NK-92 (cell line): Measurements from ENCODE around the gene CACNA1C.

ENCODE experiments used
- DNase-seq: peaks from one replicate; lab custom pipeline; 2025; ENCODE audit not compliant: unreplicated experiment; lab: John Stamatoyannopoulos, UW

Gene CACNA1C

DNA sequence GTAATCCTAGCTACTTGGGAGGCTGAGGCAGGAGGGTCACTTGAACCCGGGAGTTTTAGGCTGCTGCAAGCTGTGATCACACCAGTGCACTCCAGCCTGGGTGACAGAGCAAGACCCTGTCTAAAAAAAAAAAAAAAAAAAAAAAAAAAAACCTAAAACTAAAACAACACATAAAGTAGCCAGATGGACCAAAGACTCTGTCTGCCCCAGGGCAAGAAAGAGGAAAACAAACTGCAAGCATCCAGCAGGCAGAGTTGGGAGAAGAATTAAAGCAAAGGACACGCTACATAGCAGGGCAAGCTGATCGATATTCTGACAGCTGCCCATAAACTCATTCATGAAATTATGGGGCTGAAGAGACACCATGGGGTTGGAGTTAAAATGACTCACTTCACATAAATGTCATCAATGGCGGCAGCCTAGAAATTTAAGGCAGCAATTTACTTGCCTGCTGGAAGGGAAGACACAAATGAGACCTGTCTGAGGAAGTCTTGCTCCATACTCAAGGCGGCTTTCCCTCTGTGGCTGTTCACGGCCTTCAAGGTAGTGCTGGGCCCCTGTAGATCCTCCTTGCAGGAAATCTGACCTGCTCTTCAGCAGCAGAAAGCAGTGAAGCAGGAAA lies 482.9 kb downstream of the CACNA1C start:
- DNase-seq: no peak

DNA sequence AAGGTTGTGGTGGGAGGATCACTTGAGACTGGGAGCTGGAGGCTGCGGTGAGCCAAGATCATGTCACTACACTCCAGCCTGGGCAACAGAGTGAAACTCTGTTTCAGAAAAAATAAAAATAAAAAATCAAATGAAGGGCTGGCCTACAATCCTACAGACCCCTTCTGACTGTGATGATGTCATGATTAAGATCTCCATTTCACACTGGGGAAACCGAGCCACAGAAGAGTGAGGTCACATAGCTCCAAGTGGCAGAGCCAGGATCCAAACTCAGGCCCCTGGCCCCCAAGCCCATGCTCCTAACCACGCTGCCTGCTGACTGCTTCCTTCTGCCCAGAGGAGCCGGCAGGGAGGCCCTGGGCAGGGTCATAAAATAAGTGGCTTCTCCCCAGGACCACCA lies 483.9 kb downstream of the CACNA1C start:
- no peak for DNase-seq

DNA sequence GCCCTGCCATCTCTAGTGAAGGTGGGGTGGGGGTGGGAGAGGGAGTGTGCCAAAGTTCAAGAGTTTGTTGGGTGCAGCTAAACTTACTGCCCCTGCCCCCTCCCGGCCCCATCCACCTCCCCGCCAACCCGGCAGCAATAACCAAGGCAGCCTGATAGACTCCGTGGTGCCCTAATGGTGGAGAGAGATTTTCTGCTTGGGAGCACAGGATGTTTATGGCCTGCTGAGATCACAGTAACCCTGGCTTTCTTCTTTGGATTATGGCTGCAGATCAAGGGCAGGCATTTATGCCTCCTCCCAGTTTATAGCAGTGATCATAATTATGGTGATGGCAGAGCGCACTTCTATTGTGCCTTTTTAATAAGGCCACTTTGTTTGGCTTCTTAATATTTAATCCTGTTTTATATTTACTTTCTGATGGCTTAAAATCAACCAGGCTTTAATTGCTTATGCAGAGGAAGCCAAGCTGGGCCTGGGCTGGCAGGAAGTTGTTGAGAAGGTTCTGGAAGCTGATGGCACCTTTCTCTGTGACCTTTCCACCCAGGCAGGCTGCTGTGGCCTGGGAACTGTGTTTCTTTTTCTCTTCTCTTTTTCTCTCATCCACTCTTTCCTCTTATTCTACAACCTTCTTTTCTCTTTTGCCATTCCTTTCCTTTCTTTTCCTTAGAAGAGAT lies 485.2 kb downstream of the CACNA1C start:
- DNase-seq: no peak

DNA sequence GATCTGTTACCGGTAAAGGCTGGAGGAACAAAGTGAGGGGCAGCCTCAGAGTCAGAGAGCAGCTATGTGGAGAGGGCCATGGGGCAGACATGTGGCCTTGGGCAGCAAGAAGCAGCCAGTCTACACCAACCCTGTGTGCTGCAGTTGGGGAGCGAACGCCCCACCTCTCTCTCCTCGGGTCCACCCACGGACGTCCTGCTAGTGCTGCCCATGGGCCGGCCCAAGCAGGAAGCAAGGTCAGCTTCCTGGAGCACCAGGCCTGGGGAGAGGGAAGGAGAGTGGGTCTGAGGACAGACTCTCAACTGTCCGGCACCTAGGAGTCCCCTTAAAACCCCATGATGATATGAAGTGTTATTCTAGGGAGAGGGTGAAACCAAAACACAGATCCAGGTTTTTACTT lies 487.2 kb downstream of the CACNA1C start:
- no peak for DNase-seq

DNA sequence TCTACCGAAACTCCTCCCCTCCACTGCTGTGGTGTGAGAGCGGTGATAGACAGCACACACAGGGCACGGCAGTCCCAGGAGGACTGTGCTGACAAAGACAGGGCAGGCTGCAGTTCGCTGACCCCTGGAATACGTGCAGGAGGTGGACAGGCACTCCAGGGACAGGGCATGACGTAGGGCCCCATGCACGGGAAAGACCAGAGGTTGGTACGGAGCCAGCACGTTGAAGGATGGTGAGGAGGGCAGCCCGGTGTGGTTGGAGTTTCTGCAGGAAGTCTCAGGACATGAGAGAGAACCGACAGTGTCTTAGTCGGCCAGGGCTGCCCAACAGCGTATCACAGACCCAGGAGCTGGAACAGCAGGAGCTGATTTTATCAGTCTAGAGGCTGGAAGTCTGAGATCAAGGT lies 487.8 kb downstream of the CACNA1C start:
- DNase-seq: no peak

DNA sequence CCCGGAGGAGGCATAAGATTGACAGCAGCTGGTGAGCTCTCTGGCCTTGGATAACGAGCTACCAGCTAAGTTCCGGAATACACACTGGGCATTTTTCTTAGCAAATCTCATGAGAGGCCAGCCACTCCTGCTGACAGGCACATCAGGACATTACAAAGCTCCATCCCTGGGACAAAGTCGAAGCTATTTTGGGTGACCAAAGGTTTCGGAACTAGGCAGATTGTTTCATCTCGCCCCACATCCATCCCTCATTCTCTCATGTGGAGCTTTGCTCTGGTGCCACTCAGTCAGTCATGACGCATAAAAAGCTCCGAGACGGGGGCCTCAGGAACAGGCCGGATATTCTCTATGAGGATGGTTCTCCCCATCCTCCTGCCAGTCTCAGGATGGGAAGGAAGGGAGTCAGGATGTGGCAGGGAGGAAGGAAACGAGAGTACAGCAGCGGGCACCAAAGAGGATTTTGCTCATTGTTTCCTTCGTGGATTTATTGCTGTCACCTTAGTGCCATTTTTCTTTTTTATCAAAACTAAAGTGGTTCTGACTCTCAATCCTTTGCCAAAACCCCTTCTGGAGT lies 488.9 kb downstream of the CACNA1C start:
- DNase-seq: no peak

DNA sequence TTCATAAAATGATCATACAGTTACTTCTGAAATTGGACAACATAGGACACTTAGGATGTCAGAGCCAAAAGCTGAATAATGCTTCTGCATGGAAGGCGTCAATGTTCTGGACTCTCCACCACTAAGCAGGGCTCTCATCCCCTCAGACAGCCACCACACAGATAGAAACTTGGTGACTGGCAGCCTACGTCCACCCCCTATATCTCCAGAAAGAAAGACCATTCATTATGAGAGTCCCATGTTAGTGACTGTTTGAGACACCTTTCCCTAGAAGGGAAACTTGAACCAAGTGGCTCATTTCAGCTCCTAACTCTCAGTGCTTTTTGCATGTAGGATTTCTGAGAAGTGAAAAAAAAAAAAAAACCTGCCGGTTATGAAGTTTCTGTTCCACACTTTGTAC lies 491.0 kb downstream of the CACNA1C start:
- DNase-seq: no peak

DNA sequence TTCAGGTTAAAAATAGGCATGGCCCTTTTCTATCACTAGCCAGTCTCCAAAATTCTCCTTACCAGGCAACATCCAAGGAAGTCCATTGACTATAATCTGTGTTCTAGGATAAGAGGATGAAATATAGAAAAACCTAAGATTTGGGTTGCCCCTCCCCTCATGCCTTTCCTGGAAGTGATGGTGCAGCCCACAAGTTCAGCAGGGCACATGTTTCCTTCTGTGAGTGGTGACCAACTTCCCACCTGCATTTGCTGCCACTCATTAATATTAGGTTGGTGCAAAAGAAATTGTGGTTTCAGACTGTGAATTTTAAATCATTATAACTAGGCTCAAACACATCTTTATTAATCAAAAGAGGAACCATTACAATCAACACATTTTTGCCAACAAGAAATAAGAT lies 491.4 kb downstream of the CACNA1C start:
- no peak for DNase-seq

DNA sequence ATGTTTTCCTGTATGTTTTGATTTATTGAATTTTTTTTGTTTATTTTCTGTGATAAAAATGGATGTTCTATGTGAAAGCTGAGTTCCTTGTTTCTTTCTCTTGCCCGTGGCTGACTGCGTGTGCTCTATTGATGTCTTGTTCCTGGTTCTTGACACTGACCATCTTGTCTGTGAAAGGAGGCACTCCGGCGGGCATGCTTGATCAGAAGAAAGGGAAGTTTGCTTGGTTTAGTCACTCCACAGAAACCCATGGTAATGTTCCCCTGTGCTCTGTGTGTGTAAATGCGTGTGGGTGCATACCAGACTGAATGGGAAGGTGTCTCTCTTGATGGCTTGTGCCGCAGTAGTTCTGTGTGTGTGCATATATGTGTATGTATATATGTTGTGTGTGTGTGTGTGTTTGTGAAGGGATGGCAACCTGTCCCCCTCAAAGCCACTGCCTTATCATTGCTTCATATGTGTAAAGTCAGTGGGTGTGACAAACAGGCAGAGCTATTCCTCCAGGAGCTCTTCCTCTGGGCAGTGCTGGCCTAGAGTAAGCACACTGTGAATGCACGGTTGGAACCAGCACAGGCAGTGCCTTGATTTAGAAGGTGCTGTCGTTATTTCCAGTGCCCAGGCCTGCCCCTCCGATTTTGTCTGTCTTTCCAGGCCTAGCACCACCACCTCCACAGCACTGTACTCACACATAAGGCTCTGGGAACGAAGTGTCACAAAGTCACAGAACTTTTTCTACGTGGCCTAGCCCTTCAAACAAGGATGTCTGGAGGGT lies 494.7 kb downstream of the CACNA1C start:
- no peak for DNase-seq

DNA sequence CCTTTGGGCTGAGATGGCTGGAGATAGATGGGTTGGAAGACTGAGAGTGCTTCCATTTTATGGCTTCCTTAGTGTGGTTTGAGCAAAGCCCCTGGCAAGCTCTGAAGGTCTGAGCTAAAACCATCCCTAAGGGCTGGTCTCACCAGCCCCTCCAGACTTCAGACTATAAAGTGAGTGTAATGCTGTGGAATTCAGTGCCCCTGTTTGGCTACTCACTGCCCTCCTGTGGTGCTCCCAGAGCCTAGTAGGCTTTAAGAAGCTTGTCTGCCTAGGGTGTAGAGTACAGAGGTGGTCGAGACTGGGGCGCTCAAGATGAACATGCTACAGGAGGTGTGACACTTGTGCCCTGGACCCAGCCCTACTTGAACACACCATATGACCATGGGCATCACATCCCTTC lies 495.3 kb downstream of the CACNA1C start:
- DNase-seq: no peak

DNA sequence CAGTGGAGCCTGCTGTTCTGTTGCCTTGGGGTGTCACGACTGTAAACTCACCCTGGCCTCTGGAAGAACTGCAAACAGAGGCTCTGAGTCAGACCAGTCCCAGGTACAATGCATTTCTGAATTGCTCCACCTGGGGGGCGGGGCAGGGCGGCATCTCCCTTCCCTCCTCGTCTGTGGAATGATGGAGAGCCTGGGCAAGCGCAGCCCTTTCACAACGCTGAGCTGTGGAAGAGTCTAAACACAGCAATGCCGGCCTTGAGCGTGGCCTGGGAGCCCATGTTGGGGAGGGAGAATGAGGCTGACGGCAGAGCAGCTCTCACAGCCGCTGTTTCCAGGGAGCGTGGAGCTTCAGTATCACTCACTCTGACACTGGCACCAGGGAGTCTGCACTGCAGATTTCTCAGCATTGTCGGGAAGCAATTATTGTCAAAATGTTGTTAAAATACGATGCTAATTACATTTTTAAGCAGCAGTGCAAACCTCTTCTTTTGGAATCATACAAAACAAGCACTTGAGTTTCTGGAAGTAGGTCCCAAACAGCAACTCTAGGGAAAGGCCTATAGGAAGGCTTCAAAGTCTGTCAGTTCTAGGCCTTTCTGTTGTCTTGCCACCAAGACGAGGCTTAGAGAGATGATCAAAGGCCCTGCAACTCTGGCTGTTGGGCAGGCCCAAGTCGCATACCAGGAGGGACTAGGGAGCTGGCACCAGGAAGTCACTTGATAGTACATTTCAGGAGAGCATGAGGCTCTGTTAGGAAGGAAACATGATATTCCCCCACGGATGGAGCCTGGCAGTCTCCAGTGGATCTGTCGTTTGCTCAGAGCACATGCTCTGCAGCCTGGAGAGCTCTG lies 498.0 kb downstream of the CACNA1C start:
- no peak for DNase-seq

DNA sequence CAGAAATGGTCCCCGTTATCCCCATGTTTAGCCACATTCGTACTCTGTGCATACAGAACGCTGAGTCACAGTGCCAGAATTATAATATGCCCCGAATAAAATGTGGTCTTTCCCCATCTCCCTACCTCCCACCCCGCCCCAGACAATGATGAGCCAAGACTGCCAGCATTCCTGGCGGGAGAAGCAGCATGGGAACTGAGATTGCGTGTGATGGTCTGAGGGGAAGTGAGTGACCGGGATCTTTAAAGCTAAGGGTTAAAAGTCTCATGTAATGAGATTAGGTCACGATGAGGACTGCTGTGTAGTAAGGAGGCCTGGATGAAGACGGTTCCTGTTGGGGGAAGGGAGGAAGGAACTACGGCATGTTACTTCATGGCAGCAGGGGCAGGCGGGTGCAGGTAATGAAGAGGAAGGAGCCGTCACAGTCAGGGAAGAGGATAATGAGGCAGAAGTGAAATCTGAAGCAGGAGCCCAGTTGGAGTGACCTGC lies 498.7 kb downstream of the CACNA1C start:
- DNase-seq: no peak

DNA sequence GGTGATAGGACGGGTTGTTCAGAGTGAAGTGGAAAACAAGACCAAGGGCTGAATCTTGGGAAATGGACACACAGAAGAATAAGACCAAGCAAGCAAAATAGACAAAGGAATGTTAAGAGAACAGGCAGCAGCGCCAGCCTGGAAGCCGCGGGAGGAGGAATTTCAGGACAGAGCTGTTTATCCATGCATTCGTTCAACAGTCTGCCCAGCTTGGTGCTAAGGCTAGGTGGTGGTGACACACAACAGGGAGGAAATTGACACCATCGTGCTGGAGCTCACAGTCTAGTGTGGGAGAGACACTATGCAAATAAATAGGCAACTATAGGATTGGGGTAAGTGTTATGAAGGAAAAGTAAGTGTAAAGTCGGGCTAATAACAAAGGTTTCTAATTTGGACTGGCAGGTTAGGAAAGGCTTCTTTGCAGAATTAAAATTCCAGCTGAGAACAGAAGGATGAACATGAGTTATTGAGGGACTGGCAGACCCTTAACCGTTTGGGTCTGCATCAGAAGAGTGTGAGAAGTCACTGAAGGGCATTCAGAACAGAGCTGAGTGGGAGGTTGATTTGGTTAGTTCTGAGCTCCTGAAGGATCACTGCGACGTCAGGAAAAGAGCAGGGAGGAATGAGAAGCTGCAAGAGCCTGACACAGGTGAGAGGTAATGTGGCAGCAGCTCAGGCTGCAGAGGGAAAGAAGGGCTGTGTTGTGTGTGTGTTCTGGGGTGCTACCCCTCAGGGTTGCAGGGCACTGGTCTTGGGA lies 499.4 kb downstream of the CACNA1C start:
- no peak for DNase-seq

DNA sequence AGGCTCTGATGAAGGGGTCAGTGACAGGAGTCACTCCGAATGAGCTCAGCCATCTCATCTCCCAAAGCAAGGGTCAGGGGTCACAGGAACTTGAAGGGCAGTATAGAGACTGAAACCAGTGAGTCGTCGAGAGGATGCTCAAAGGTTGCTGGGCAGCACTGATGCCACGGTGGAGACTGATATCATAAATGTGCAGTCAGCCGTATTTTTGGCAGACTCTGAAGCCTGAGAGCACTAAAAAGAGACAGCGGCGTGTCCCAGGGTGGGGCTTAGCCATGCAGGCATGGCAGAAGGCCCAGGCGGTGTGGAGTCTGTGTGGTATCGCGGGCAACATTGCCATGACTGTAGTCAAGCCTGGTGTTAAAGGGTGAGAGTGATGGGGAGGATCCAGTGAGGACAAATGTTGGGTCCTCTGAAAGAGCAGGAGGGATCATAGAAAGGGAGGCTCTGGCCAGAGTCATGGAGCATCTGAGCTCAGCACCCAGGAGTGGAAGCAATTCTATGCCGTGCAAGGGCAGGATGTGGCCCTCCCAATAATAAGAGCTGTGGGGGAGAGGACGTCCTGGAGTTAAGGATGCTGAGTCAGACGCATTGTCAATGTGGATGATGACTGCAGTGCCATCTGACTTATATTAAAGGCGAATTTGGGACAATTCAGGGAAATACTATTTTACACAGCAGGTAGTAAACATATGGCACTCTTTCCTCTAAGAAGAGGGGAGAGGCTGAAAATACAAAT lies 500.8 kb downstream of the CACNA1C start:
- DNase-seq: no peak

DNA sequence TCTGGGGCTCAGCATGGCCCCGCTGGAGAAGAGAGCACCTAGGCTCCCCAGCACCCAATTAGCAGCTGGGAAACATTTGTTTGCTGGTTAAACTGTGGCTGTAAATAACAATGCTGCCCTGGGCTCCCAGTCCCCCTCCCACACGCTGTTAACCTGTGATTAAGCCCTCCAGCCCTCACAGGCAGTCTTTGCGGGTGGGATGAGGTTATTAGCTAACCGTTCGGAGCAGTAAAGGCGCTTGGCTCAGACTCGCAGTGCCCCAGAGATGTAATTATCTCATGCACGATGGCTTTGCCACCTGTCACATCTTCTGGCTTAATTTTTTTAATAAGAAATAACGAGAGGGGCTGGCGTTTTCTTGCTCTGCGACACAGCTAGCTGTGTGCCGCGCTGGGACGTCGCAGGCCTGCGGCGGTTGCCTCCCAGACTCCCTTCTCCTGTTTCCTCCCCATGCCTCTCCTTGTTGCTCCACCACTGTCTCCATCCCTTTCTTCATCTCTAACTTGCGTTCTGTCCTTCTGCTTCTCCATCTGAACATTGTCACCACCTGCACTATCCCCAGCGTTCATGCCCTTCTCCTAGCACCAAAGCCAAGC lies 502.8 kb downstream of the CACNA1C start:
- no peak for DNase-seq

DNA sequence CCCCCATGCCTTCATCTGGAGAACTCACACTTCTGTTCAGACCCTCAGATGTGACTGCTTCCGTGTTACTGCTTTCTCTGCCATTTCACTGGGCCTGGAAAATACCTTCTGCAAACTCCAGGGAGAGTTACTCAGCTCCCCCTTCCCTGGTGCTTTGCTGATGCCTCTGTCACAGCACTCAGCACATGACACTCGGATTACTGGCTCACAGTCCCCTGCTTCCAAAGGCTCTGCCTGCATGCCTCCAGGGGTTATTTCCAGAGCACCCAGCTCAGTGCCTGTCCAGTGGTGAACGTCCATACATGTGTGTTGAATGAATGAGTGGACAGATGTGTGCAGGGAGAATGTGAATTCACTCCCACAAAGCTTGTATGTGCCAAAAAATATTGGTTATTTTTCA lies 504.8 kb downstream of the CACNA1C start:
- DNase-seq: no peak

DNA sequence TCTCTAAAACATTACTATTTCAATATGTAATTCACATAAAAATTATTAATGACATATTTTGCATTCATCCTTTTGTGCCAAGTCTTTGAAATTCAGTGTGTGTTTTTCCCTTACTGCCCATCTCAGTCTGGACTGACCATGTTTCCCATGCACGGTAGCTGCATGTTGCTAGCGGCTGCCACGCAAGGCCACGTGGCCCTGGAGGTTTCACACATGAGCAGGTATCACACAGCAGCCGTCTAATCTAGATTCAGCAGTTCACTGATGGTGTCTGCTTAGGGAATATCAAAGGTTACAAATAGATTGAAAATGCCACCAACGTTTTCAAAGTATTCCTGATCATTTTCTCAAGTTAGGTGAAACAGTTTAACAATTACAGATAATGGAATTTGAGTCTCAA lies 507.1 kb downstream of the CACNA1C start:
- no peak for DNase-seq

DNA sequence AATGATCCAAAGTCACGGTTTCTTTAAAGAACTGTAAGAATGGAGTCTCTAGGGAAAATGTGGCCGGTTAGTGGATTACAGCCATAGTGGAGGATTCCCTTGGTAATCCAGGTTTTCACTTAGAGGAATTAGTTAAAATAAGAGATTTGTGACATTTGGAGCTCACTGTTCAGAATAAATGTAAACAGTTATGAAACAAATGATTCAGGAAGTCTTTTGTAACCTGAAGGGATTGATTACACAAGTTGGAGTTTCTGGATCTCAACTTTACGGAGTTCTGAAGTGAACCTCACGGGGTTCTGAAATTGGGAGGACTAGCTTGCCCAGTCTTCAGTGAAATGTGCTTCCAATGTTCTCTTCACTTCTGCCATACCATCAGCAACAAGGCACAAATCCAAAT lies 507.6 kb downstream of the CACNA1C start:
- DNase-seq: no peak

DNA sequence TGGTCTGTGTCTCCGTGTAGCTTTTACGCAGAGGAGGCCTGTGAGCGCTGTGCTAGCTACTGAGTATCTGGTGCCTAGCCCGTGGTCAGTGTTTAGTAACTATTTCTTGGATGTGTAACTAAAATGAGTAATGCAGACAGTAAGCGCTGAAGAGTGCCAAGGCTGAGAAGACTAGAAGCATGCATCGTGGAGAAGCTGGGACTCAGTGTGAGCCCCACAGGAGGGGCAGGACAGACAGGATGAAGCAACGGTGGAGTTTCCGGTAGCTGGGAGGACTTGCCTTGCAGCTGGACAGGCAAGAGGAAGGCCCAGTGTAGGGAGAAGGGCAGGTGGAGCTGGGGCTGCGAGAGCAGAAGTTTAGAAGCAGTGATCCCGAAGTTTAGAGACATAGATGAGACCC lies 508.6 kb downstream of the CACNA1C start:
- no peak for DNase-seq
